Prostate gland (tissue), 2 donors: ENCODE results near the gene LENG9. TPM values are rescaled to one million over a fixed set of nuclear protein-coding genes. Genes with fewer than 3 reads are reported as not detected.

Source experiments
- DNase-seq: peaks from one replicate; pipeline ENCODE4 v3.0.0-alpha.2; 2019; ENCODE audit warnings: low spot score
- H3K27ac ChIP-seq, 2 donors: fragments of 200-600 bp; sonication (generic); 2 replicates each; pipeline ENCODE4 v1.5.1; 2017 to 2019
- H3K27me3 ChIP-seq: fragments of 200-600 bp; sonication (generic); replicated peaks from 2 replicates; pipeline ENCODE4 v1.5.1; 2019; ENCODE audit not compliant: insufficient read depth
- H3K36me3 ChIP-seq, 2 donors: fragments of 200-600 bp; sonication (generic); 1 replicate in 1 of 2; 2 replicates in 1 of 2; pipeline versions ENCODE4 v1.5.1 to v1.8.1; 2017 to 2019
- H3K4me1 ChIP-seq: fragments of 200-600 bp; sonication (generic); replicated peaks from 2 replicates; pipeline ENCODE4 v1.5.1; 2019
- H3K4me3 ChIP-seq, 2 donors: fragments of 200-600 bp; sonication (generic); 2 replicates each; pipeline ENCODE4 v1.5.1; 2017 to 2019
- H3K9me3 ChIP-seq: fragments of 200-600 bp; sonication (generic); 2 replicates; pipeline ENCODE4 v1.5.1; 2017
- POLR2A ChIP-seq: fragments of 450-650 bp; IDR thresholded peaks from one replicate; pipeline ENCODE4 v1.6.1; 2016; ENCODE audit warnings: antibody characterized with exemption, mild to moderate bottlenecking
- POLR2AphosphoS5 ChIP-seq: sonication (generic); formaldehyde crosslinking; IDR thresholded peaks from one replicate; pipeline ENCODE4 v1.6.1; 2017; ENCODE audit warnings: antibody characterized with exemption
- WGBS: methylation state at CpG from one replicate; pipeline ENCODE4 v1.1.5; 2018; 5-methylcytosine and 5-hydroxymethylcytosine counted together
- intact Hi-C: fragments of 100-400 bp; cut with DNase I; formaldehyde crosslinking; loops from one replicate; pipeline ENCODE4 v1.14.2; 2022
- total RNA-seq, 2 donors: library from RNA; depleted of rRNA; stranded (reverse); fragments of >200 nt; gene quantifications; one replicate each; pipeline ENCODE4 v1.1.0, GENCODE V29; 2016
- TF ChIP-seq, protein P1 (sequence below), 4 experiments: fragments of 200-600 bp in 2 of 4; fragments of 450-650 bp in 2 of 4; sonication (generic) in 2 of 4; IDR thresholded peaks; 1 replicate in 3 of 4; 2 replicates in 1 of 4; pipeline ENCODE4 v1.5.1; 2016 to 2019; ENCODE audit warnings: antibody characterized with exemption in 4 of 4, mild to moderate bottlenecking in 2 of 4, moderate library complexity in 2 of 4

Gene LENG9
- total RNA-seq, 2 donors from 2014 or later, result 18.6 to 22.2 TPM

DNA sequence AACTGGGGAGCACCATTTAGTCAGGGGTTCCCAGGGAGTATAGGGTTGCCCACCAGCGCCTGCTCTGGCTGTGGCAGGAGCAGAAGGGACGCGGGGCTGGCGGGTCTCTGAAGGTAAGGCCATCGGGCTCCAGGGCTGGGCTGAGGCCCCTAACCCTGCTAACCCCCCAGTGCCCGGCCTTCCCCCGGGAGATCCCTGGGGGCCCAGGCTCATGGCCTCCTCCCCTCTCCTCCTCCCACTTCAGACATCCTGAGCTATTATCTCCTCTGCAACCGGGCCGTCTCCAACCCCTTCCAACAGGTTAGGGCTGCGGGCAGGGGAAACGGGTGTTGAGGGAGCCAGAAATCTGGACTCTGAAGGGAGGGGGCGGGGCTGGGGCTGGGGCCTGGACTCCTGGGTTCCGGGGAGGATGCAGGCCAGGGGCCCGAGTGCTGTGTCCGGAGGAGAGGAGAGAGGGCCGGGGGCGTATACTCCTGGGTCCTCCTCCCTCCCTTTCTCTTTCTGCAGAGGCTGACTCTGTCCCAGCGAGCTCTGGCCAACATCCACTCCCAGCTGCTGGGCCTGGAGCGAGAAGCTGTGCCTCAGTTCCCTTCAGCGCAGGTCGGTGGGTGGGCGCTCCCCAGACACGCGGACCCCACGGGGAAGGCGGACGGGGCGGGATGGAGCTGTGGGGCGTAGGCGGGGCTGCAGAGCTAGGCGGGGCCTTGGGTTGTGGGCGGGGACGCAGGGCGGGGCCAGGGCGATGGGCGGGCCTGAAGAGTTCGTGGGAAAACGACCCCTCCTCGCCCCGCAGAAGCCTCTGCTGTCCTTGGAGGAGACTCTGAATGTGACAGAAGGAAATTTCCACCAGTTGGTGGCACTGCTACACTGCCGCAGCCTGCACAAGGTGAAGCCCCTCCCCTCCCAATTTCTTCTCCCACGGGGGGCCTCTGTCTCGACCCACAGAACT is 33.0 kb downstream of the LENG9 start:
- peaks cover 7% of the 10 kb centered on the region for H3K4me1 ChIP-seq
- no peaks in the 10 kb centered on the region for H3K9me3 ChIP-seq
- no peaks in the 10 kb centered on the region for H3K27me3 ChIP-seq
- peak; percentile 8 for TF ChIP-seq POLR2AphosphoS5
- no peak for TF ChIP-seq POLR2A
- TF ChIP-seq, protein P1, sequence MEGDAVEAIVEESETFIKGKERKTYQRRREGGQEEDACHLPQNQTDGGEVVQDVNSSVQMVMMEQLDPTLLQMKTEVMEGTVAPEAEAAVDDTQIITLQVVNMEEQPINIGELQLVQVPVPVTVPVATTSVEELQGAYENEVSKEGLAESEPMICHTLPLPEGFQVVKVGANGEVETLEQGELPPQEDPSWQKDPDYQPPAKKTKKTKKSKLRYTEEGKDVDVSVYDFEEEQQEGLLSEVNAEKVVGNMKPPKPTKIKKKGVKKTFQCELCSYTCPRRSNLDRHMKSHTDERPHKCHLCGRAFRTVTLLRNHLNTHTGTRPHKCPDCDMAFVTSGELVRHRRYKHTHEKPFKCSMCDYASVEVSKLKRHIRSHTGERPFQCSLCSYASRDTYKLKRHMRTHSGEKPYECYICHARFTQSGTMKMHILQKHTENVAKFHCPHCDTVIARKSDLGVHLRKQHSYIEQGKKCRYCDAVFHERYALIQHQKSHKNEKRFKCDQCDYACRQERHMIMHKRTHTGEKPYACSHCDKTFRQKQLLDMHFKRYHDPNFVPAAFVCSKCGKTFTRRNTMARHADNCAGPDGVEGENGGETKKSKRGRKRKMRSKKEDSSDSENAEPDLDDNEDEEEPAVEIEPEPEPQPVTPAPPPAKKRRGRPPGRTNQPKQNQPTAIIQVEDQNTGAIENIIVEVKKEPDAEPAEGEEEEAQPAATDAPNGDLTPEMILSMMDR (IDR thresholded peaks at IDR 0.05), result peak in 1 of 4 experiments; percentile 38
- H3K36me3 ChIP-seq, result no peaks in the 10 kb centered on the region
- 4% methylated on average over 40 of the region's 43 CpGs for WGBS
- intact Hi-C loops, result no loop called here
- DNase-seq, result peak; percentile 37
- H3K4me3 ChIP-seq, result peak overlapping the region; percentile 12 to 23
- H3K27ac ChIP-seq, result peak overlapping the region; percentile 50 to 67

GRCh38 chr19:54429545-54430227 is 33.9 kb downstream of the LENG9 start:
- no peak overlapping the region for H3K4me3 ChIP-seq
- intact Hi-C loops, result no loop called here
- no peak overlapping the region for H3K27ac ChIP-seq
- WGBS, result 38% methylated on average over 13 of the region's 13 CpGs
- no peak for DNase-seq
- H3K27me3 ChIP-seq, result no peaks in the 10 kb centered on the region
- H3K36me3 ChIP-seq, result no peaks in the 10 kb centered on the region
- peaks cover 7% of the 10 kb centered on the region for H3K4me1 ChIP-seq
- no peaks in the 10 kb centered on the region for H3K9me3 ChIP-seq
- TF ChIP-seq, protein P1 (IDR thresholded peaks at IDR 0.05), result no peak
- TF ChIP-seq POLR2A (no peak), POLR2AphosphoS5 (no peak)

GRCh38 chr19:54429176-54429495 is 34.4 kb downstream of the LENG9 start:
- Histone ChIP-seq H3K27me3 (no peaks in the 10 kb centered on the region), H3K36me3 (no peaks in the 10 kb centered on the region), H3K4me3 (no peak overlapping the region), H3K9me3 (no peaks in the 10 kb centered on the region), H3K4me1 (peaks cover 7% of the 10 kb centered on the region), H3K27ac (no peak overlapping the region)
- no peak for DNase-seq
- 59% methylated on average over 8 of the region's 8 CpGs for WGBS
- TF ChIP-seq, protein P1 (IDR thresholded peaks at IDR 0.05), result no peak
- no peak for TF ChIP-seq POLR2A
- no peak for TF ChIP-seq POLR2AphosphoS5
- intact Hi-C loops, result no loop called here

DNA sequence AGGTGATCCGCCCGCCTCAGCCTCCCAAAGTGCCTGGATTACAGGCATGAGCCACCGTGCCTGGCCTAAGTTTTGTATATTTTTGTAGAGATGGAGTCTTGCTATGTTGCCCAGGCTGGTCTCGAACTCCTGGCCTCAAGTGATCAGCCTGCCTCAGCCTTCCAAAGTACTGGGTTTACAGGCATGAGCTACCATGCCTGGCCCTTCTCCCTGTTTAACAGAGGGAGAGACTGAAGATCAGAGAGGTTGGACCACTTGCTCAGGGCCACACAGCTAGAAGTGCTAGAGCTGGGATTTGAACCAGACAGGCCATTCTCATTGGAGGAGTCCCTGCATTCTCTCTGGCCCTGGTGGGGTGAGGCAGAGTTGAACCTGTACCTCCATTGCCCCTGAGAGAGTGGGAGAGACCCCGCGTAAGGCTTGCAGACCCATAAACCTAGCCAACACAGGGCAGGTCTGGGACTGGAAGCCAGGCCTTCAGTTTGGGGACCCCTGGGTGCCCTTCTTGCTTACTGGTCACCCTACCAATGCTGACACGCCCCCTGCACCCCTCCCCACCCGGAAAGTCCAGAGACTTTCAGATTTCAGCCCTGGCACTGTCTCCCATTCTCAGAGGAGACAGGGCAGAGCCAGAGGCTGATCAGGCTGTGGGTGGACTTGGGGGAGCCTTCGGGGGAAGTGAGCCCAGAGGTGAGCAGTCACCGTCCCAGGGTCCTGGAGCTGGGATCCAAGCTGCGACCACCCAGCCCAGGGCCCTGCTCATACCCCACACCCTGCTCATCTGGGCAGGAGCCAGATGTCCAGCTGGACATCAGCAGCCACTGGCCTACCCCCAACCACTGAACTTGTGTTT is 35.0 kb downstream of the LENG9 start:
- intact Hi-C loops, result no loop called here
- H3K27me3 ChIP-seq, result no peaks in the 10 kb centered on the region
- WGBS, result 78% methylated on average over 11 of the region's 11 CpGs

More for the DNA sequence above, 35.0 kb downstream of the LENG9 start:
- Histone ChIP-seq H3K36me3 (no peaks in the 10 kb centered on the region), H3K9me3 (no peaks in the 10 kb centered on the region), H3K27ac (no peak overlapping the region), H3K4me1 (peaks cover 7% of the 10 kb centered on the region), H3K4me3 (no peak overlapping the region)
- no peak for DNase-seq
- TF ChIP-seq POLR2A, result no peak
- TF ChIP-seq, protein P1 (IDR thresholded peaks at IDR 0.05), result no peak
- TF ChIP-seq POLR2AphosphoS5, result no peak
